H1 (cell line): ENCODE data around the gene LCN10. TPM values are rescaled to one million over a fixed set of nuclear protein-coding genes. Genes with fewer than 3 reads are reported as not detected.

ENCODE experiments used
- CTCF ChIA-PET: fragments of 300-600 bp; sonication (Branson Sonifier 250); formaldehyde crosslinking; loops from one replicate; lab custom pipeline; 2021; ENCODE audit not compliant: partially characterized antibody; lab: Charles Lee
- POLR2A ChIA-PET: fragments of 300-600 bp; sonication (Branson Sonifier 250); formaldehyde crosslinking; loops from one replicate; lab custom pipeline; 2021; ENCODE audit warnings: inconsistent platforms; ENCODE audit not compliant: partially characterized antibody; lab: Charles Lee
- DNase-seq, 2 experiments: peaks; one replicate each; pipeline versions ENCODE4 v3.0.0 to v3.0.0-alpha.2; 2010 to 2022; ENCODE audit warnings: low spot score in 2 of 2, low read depth in 1 of 2, mixed read lengths in 1 of 2
- FAIRE-seq: peaks from 2 replicates; lab custom pipeline; 2011; peaks lifted over from hg19 to GRCh38; lab: Jason Lieb, UNC
- H2AFZ ChIP-seq: 2 replicates; pipeline ENCODE4 v1.8.1; 2012; ENCODE audit warnings: low read length, inconsistent platforms
- H2AK5ac ChIP-seq: 2 replicates; pipeline ENCODE4 v1.6.1; 2013; ENCODE audit warnings: low read depth, low read length
- H2BK120ac ChIP-seq: replicated peaks from 2 replicates; pipeline ENCODE3; 2013; ENCODE audit warnings: low read depth, low read length, inconsistent platforms
- H2BK12ac ChIP-seq: 2 replicates; pipeline ENCODE4 v1.6.1; 2013; ENCODE audit warnings: low read depth, low read length
- H2BK15ac ChIP-seq: 2 replicates; pipeline ENCODE4 v1.6.1; 2013; ENCODE audit warnings: low read length
- H2BK20ac ChIP-seq: 2 replicates; pipeline ENCODE4 v1.6.1; 2013; ENCODE audit warnings: low read length
- H2BK5ac ChIP-seq: 2 replicates; pipeline ENCODE4 v1.6.1; 2013; ENCODE audit warnings: low read depth, low read length
- H3K14ac ChIP-seq: 2 replicates; pipeline ENCODE4 v1.6.1; 2013; ENCODE audit warnings: inconsistent platforms; ENCODE audit not compliant: insufficient read length
- H3K18ac ChIP-seq: 2 replicates; pipeline ENCODE4 v1.6.1; 2013; ENCODE audit warnings: low read length; ENCODE audit errors: extremely low read depth
- H3K23ac ChIP-seq: 2 replicates; pipeline ENCODE4 v1.6.1; 2013; ENCODE audit warnings: inconsistent platforms; ENCODE audit not compliant: insufficient read length
- H3K23me2 ChIP-seq: 2 replicates; pipeline ENCODE4 v1.6.1; 2013; ENCODE audit warnings: low read depth, low read length
- H3K27ac ChIP-seq: 2 replicates; pipeline ENCODE4 v1.6.1; 2011; ENCODE audit warnings: low read depth, low read length, inconsistent platforms
- H3K27me3 ChIP-seq, 4 experiments: replicated peaks in 1 of 4; 1 replicate in 1 of 4; 2 replicates in 3 of 4; pipeline versions ENCODE4 v1.6.1 to v1.8.1; 2011 to 2013; ENCODE audit warnings: low read length in 3 of 4, mild to moderate bottlenecking in 3 of 4, inconsistent platforms in 2 of 4, mixed read lengths in 2 of 4, moderate library complexity in 1 of 4; ENCODE audit not compliant: control insufficient read depth in 3 of 4, insufficient read depth in 3 of 4; ENCODE audit errors: extremely low read depth in 1 of 4
- H3K36me3 ChIP-seq, 4 experiments: 2 replicates each; pipeline versions ENCODE4 v1.6.1 to v1.8.1; 2011 to 2013; ENCODE audit warnings: mild to moderate bottlenecking in 4 of 4, low read length in 3 of 4, moderate library complexity in 2 of 4, control low read depth in 1 of 4, inconsistent platforms in 1 of 4; ENCODE audit not compliant: insufficient read depth in 4 of 4, control insufficient read depth in 2 of 4
- H3K4ac ChIP-seq: replicated peaks from 2 replicates; pipeline ENCODE3; 2013; ENCODE audit warnings: low read length, low read depth, mixed read lengths, inconsistent platforms; ENCODE audit not compliant: insufficient read length
- H3K4me1 ChIP-seq, 4 experiments: replicated peaks in 1 of 4; 1 replicate in 1 of 4; 2 replicates in 3 of 4; pipeline versions ENCODE4 v1.6.1 to v1.8.1; 2011 to 2013; ENCODE audit warnings: low read length in 3 of 4, inconsistent platforms in 2 of 4, mixed read lengths in 1 of 4; ENCODE audit not compliant: insufficient read depth in 4 of 4, control insufficient read depth in 3 of 4
- H3K4me2 ChIP-seq, 2 experiments: 2 replicates each; pipeline versions ENCODE4 v1.6.1 to v1.8.1; 2011 to 2013; ENCODE audit warnings: low read depth in 2 of 2, low read length in 2 of 2, control low read depth in 1 of 2, inconsistent platforms in 1 of 2, mild to moderate bottlenecking in 1 of 2; ENCODE audit not compliant: insufficient read depth in 1 of 2
- H3K4me3 ChIP-seq, 4 experiments: fragments of 200-600, 300-600 bp in 1 of 4; sonication (generic), shearing (Covaris generic), sonication (Bioruptor Twin) in 1 of 4; 2 replicates each; pipeline versions ENCODE4 v1.5.1 to v1.8.1; 2011 to 2016; ENCODE audit warnings: low read length in 4 of 4, low read depth in 3 of 4, control low read depth in 2 of 4, inconsistent platforms in 2 of 4, mild to moderate bottlenecking in 2 of 4, mixed read lengths in 1 of 4, moderate library complexity in 1 of 4; ENCODE audit not compliant: insufficient read depth in 2 of 4; ENCODE audit errors: extremely low read depth in 1 of 4
- H3K56ac ChIP-seq: replicated peaks from 2 replicates; pipeline ENCODE3; 2013; ENCODE audit warnings: low read depth, mild to moderate bottlenecking, mixed read lengths, low read length, inconsistent platforms; ENCODE audit not compliant: insufficient read length
- H3K79me1 ChIP-seq: 2 replicates; pipeline ENCODE4 v1.6.1; 2013; ENCODE audit warnings: low read depth, low read length, control low read depth
- H3K79me2 ChIP-seq, 2 experiments: 2 replicates each; pipeline versions ENCODE4 v1.6.1 to v1.8.1; 2012 to 2013; ENCODE audit warnings: low read length in 2 of 2, mild to moderate bottlenecking in 2 of 2, inconsistent platforms in 1 of 2; ENCODE audit not compliant: insufficient read depth in 2 of 2, control insufficient read depth in 1 of 2
- H3K9ac ChIP-seq, 4 experiments: replicated peaks in 1 of 4; 1 replicate in 1 of 4; 2 replicates in 3 of 4; pipeline versions ENCODE4 v1.6.1 to v1.8.1; 2011 to 2013; ENCODE audit warnings: low read depth in 3 of 4, low read length in 3 of 4, control low read depth in 2 of 4, mild to moderate bottlenecking in 2 of 4, moderate library complexity in 2 of 4, inconsistent platforms in 1 of 4; ENCODE audit errors: extremely low read depth in 1 of 4
- H3K9me3 ChIP-seq, 2 experiments: 2 replicates each; pipeline versions ENCODE4 v1.6.1 to v1.8.1; 2012 to 2013; ENCODE audit warnings: mild to moderate bottlenecking in 2 of 2, moderate library complexity in 2 of 2, control low read depth in 1 of 2, inconsistent platforms in 1 of 2, low read depth in 1 of 2, low read length in 1 of 2, mixed read lengths in 1 of 2; ENCODE audit not compliant: insufficient read depth in 2 of 2
- H4K20me1 ChIP-seq, 2 experiments: replicated peaks in 1 of 2; 2 replicates each; pipeline versions ENCODE3 to v1.8.1; 2011 to 2013; ENCODE audit warnings: inconsistent platforms in 2 of 2, low read length in 2 of 2, mild to moderate bottlenecking in 1 of 2; ENCODE audit not compliant: insufficient read depth in 2 of 2, control insufficient read depth in 1 of 2
- H4K5ac ChIP-seq: 2 replicates; pipeline ENCODE4 v1.6.1; 2013; ENCODE audit warnings: low read length, low read depth, mixed read lengths, inconsistent platforms; ENCODE audit not compliant: insufficient read length
- H4K8ac ChIP-seq: 2 replicates; pipeline ENCODE4 v1.8.0; 2013; ENCODE audit warnings: mild to moderate bottlenecking, moderate library complexity, low read length, inconsistent platforms; ENCODE audit not compliant: insufficient read depth; ENCODE audit errors: extremely low read depth
- H4K91ac ChIP-seq: replicated peaks from 2 replicates; pipeline ENCODE3; 2013; ENCODE audit warnings: low read length, mixed read lengths, inconsistent platforms; ENCODE audit not compliant: insufficient read length
- BRCA1 ChIP-seq: IDR thresholded peaks from 2 replicates; pipeline ENCODE4 v1.6.1; 2012; ENCODE audit warnings: low read depth, low read length, improper control_type of control experiment
- GTF2F1 ChIP-seq: IDR thresholded peaks from 2 replicates; pipeline ENCODE4 v1.6.1; 2012; ENCODE audit warnings: low read depth, low read length, improper control_type of control experiment, borderline replicate concordance
- POLR2A ChIP-seq, 2 experiments: IDR thresholded peaks; 1 replicate in 1 of 2; 2 replicates in 1 of 2; pipeline ENCODE4 v1.6.1; 2011; ENCODE audit warnings: low read depth in 2 of 2, low read length in 2 of 2, mild to moderate bottlenecking in 2 of 2; ENCODE audit errors: control extremely low read depth in 1 of 2
- TAF7 ChIP-seq: optimal IDR thresholded peaks from 2 replicates; pipeline ENCODE3; 2011; ENCODE audit warnings: low read depth, mild to moderate bottlenecking, inconsistent platforms, low read length, moderate library complexity, borderline replicate concordance
- WGBS, 2 experiments: shearing (Covaris generic) in 1 of 2; methylation state at CpG; one replicate each; pipeline versions ENCODE4 v1.1.6 to v1.1.7; 2013 to 2015; ENCODE audit warnings: low lambda C conversion rate in 2 of 2, mixed read lengths in 2 of 2, inconsistent platforms in 1 of 2, low coverage in 1 of 2, missing lambda C conversion rate in 1 of 2; ENCODE audit not compliant: insufficient replicate concordance in 2 of 2, insufficient coverage in 1 of 2, insufficient read length in 1 of 2; ENCODE audit errors: extremely low coverage in 1 of 2, missing lambda C conversion rate in 1 of 2; 5-methylcytosine and 5-hydroxymethylcytosine counted together
- polyA plus RNA-seq, 7 experiments: library from polyadenylated mRNA; depleted of rRNA in 3 of 7; stranded (reverse) in 5 of 7; unstranded in 2 of 7; fragments of >200 nt in 5 of 7; fragments of 200-250 nt in 2 of 7; gene quantifications; 1 replicate in 5 of 7; 2 replicates in 1 of 7; 4 replicates in 1 of 7; pipeline versions ENCODE4 v1.2.1 to v1.2.3, GENCODE V29; 2011 to 2013; ENCODE audit warnings: missing spikeins in 2 of 7, mixed read lengths in 2 of 7
- total RNA-seq: library from RNA; stranded (reverse); fragmentation: NEBNext Ultra II Directional; extraction: Animal tissue kit (Norgen Biotek cat#: 25700); gene quantifications from 2 replicates; pipeline ENCODE4 v1.2.1, GENCODE V29; 2021

Gene LCN10
- total and polyA plus RNA-seq, 2 of the 8 experiments (the other 6 are each of a cell fraction or from before 2014, with no cell fraction given): 2.6 to 2.8 TPM

DNA sequence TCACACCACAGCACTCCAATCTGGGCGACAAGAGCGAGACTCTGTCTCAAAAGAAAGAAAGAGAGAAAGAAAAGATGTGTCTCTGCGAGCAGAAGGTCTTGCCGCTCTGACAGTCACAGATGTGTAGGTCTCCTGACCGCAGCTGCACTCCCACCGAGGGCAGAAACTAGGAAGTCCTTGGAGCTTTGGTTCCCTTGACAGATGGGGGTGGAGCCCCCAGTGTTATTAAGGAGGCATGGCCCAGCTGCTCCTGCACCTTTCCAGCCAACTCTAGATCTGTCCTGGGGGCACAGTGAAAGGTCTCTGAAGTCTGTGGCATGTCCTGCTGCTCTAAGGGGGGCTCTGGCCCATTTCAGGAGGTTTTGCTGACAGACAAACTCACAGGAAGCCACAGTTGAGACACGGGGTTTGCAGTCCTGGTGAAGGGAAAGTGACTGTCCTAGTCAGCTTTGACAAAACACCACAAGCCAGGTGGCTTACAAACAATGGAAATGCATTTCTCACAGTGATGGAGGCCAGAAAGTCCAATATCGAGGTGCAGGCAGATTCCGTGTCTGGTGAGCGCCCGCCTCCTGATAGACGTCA, 39.4 kb downstream of the LCN10 start:
- Histone ChIP-seq H2BK12ac (no peak overlapping the region), H3K27ac (no peak overlapping the region), H3K4me2 (no peak overlapping the region), H4K91ac (no peak overlapping the region), H3K4me1 (peaks cover 0 to 7% (median 1%) of the 10 kb centered on the region in 4 experiments; a peak in 3 of 7 replicates), H3K18ac (no peak overlapping the region), H3K4ac (no peak overlapping the region), H3K23ac (no peak overlapping the region), H3K56ac (no peak overlapping the region)
- FAIRE-seq: no peak
- WGBS, 2 experiments: 96% methylated on average over 12 of the region's 12 CpGs; no CpG with 5 or more reads in 1 of the 2 experiments
- TF ChIP-seq POLR2A (IDR thresholded peaks at IDR 0.05; ENCODE audit: control extremely low read depth in 1 of 2, low read depth in 2 of 2, low read length in 2 of 2) (no peak), TAF7 (no peak), GTF2F1 (no peak), BRCA1 (no peak)
- TF ChIP-seq, all 59 proteins: peak for 0
- H2BK120ac ChIP-seq: no peak overlapping the region
- H3K14ac ChIP-seq: no peak overlapping the region
- H3K79me2 ChIP-seq: no peaks in the 10 kb centered on the region
- H3K23me2 ChIP-seq: no peaks in the 10 kb centered on the region
- H3K36me3 ChIP-seq: no peaks in the 10 kb centered on the region
- H2AFZ ChIP-seq: no peak overlapping the region
- H3K4me3 ChIP-seq: no peak overlapping the region
- H2BK15ac ChIP-seq: no peak overlapping the region
- H3K79me1 ChIP-seq: no peaks in the 10 kb centered on the region
- peaks cover 0 to 2% (median 0%) of the 10 kb centered on the region in 4 experiments; a peak in 2 of 7 replicates for H3K27me3 ChIP-seq
- H4K20me1 ChIP-seq: no peaks in the 10 kb centered on the region
- no peak for DNase-seq
- H3K9me3 ChIP-seq: no peaks in the 10 kb centered on the region
- H2BK5ac ChIP-seq: no peak overlapping the region
- H2BK20ac ChIP-seq: no peak overlapping the region
- H4K5ac ChIP-seq: no peak overlapping the region
- ChIA-PET CTCF (interaction anchor here (1.4 to 1.6 kb wide), 3 partner anchors 9 to 332 kb away, joined by 3 to 5 read pairs (median 3); no protein-coding TSS in a partner anchor), POLR2A (interaction anchor here (1.2 kb wide), 1 partner anchor 15 kb away, joined by 4 read pairs; no protein-coding TSS in a partner anchor)
- H3K9ac ChIP-seq: no peak overlapping the region
- no peak overlapping the region for H2AK5ac ChIP-seq
- H4K8ac ChIP-seq: no peak overlapping the region
